Stimulated activated naive CD8-positive, alpha-beta T cell treated with anti-CD3 and anti-CD28 coated beads, Interleukin-15, amount 100 ng/mL, for 72 hours (primary cell): ENCODE measurements around the gene UNC5C.
A peak's percentile ranks its signal among the peaks of the same experiment; 100 is the strongest.

Experiments used
- ATAC-seq: fragments of 150-1000 bp; cut with Tn5 transposase; 2 replicates; pipeline ENCODE4 v1.10.0; 2021; ENCODE audit warnings: mild to moderate bottlenecking, moderate library complexity
- DNase-seq, 2 donors: peaks; one replicate each; pipeline ENCODE4 v3.0.0; 2021 to 2022
- H3K27ac Mint-ChIP-seq, 2 donors: one replicate each; pipeline ENCODE4 v1.8.0; 2022; ENCODE audit warnings: mild to moderate bottlenecking in 2 of 2, mixed read lengths in 2 of 2, moderate library complexity in 2 of 2
- H3K27me3 Mint-ChIP-seq: one replicate; pipeline ENCODE4 v1.8.0; 2022; ENCODE audit warnings: mixed read lengths
- H3K4me1 Mint-ChIP-seq: one replicate; pipeline ENCODE4 v1.8.0; 2022; ENCODE audit warnings: mild to moderate bottlenecking, mixed read lengths
- H3K4me3 Mint-ChIP-seq, 2 donors: one replicate each; pipeline ENCODE4 v1.8.0; 2022; ENCODE audit warnings: mild to moderate bottlenecking in 2 of 2, mixed read lengths in 2 of 2, moderate library complexity in 1 of 2
- H3K9me3 Mint-ChIP-seq, 2 donors: one replicate each; pipeline ENCODE4 v1.8.0; 2022; ENCODE audit warnings: mixed read lengths in 2 of 2

Gene UNC5C

DNA sequence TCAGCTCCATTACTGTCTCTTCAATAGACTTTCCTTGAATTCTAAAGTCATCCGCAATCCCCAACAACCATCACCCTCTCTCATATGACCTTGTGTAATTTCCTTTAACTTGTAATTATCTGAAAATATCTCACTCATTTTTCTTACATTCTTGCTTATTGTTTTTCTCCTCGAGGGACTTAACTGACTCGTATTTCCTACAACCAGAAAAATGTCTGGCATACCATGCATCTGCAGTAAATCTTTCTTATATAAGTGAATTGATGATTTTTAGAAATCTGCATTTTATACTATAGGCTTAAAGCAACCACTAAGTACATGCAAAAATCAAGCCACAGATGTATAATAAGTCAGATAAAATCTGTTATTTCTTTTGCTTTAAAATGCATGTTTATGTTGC lies 276.7 kb downstream of the UNC5C start:
- Mint-ChIP-seq H3K27me3 (no peaks in the 10 kb centered on the region), H3K27ac (no peak overlapping the region), H3K4me1 (no peaks in the 10 kb centered on the region), H3K9me3 (no peaks in the 10 kb centered on the region), H3K4me3 (no peak overlapping the region)
- no peak for ATAC-seq
- DNase-seq = no peak

- Mint-ChIP-seq H3K27me3 (no peaks in the 10 kb centered on the region), H3K27ac (no peak overlapping the region), H3K4me3 (no peak overlapping the region), H3K9me3 (no peaks in the 10 kb centered on the region), H3K4me1 (no peaks in the 10 kb centered on the region)
- ATAC-seq = no peak
- DNase-seq = no peak
These were observed 279.8 kb downstream of the UNC5C start for GRCh38 chr4:95268819-95269565.

GRCh38 chr4:95267081-95267480 lies 281.7 kb downstream of the UNC5C start:
- Mint-ChIP-seq H3K4me3 (no peak overlapping the region), H3K9me3 (no peaks in the 10 kb centered on the region), H3K4me1 (no peaks in the 10 kb centered on the region), H3K27ac (no peak overlapping the region), H3K27me3 (no peaks in the 10 kb centered on the region)
- no peak for ATAC-seq
- DNase-seq = no peak

DNA sequence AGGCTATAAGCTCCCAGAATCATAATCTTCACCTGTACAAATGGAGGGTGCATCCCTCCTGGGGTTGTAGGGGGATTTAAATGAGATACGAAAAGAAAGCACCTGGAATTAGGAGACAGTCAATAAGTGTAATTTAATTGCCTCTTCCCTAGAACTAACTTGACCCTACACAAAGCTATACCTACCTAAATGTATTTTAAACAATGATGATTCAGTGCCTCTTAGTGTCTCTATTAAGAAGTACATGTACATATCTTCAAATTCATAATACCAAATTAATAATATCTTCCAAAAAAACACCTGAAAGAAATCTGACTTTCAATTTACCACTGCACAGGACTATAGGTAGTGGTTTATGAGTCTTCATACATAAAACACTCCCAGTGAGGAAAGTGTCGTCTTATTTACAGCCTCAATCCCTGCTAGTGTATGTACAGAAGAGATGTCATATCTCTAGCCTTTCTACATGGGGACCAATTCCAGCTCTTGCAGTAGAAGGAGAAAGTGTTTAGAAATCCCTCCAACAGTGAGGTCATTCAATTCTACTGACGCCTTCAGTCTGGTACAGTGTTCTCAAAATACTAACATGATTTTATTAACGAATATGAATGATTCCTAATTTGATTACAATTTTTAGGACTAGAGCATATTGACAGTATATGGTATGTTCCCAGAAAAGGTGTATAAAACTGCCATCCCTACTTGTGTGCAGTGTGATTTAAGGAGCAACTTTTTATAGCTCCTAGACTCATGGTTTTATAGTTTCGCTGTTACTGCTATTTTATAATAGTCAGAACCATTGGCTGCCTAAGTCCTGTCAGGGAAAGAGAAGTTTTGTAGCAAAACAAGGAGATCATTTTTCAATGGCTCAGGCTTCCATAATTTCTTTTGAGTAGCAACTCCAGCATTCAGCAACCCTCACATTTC lies 282.7 kb downstream of the UNC5C start:
- Mint-ChIP-seq H3K4me1 (no peaks in the 10 kb centered on the region), H3K27ac (no peak overlapping the region), H3K9me3 (no peaks in the 10 kb centered on the region), H3K4me3 (no peak overlapping the region), H3K27me3 (no peaks in the 10 kb centered on the region)
- no peak for DNase-seq
- no peak for ATAC-seq

GRCh38 chr4:95264843-95265242 lies 283.9 kb downstream of the UNC5C start:
- H3K4me1 Mint-ChIP-seq = no peaks in the 10 kb centered on the region
- H3K27me3 Mint-ChIP-seq = no peaks in the 10 kb centered on the region
- no peak for DNase-seq
- H3K4me3 Mint-ChIP-seq = no peak overlapping the region
- no peak overlapping the region for H3K27ac Mint-ChIP-seq
- ATAC-seq = no peak
- H3K9me3 Mint-ChIP-seq = no peaks in the 10 kb centered on the region

GRCh38 chr4:95263960-95264359 lies 284.8 kb downstream of the UNC5C start:
- no peaks in the 10 kb centered on the region for H3K9me3 Mint-ChIP-seq
- ATAC-seq = no peak

DNA sequence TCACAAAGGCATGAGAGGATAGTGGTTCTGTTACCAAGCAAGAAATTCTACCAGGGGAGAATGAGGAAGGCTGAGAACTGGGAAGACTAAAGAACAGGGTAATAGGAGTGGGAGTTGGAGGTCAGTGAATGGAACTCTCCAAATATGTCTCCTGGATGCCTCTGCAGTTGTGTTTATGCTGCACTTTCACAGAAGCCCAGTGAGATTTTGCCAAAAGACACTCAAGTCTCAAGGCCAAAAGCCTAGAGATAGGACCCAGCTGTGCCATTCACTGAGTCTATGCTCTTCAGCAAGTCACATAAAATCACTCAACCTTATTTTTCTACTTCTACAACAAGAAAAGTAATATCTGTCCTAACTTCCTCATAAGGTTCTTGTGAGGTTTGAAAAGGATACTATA lies 285.4 kb downstream of the UNC5C start:
- Mint-ChIP-seq H3K27ac (no peak overlapping the region), H3K4me1 (no peaks in the 10 kb centered on the region), H3K27me3 (no peaks in the 10 kb centered on the region), H3K9me3 (no peaks in the 10 kb centered on the region), H3K4me3 (no peak overlapping the region)
- ATAC-seq (no peak), DNase-seq (no peak)

More at GRCh38 chr4:95263960-95264359, 284.8 kb downstream of the UNC5C start:
- no peak for DNase-seq
- Mint-ChIP-seq H3K4me3 (no peak overlapping the region), H3K27ac (no peak overlapping the region), H3K27me3 (no peaks in the 10 kb centered on the region), H3K4me1 (no peaks in the 10 kb centered on the region)

GRCh38 chr4:95256108-95256835 lies 292.5 kb downstream of the UNC5C start:
- Mint-ChIP-seq H3K27ac (no peak overlapping the region), H3K4me3 (no peak overlapping the region), H3K9me3 (no peaks in the 10 kb centered on the region), H3K4me1 (no peaks in the 10 kb centered on the region), H3K27me3 (no peaks in the 10 kb centered on the region)
- ATAC-seq (no peak), DNase-seq (no peak)

DNA sequence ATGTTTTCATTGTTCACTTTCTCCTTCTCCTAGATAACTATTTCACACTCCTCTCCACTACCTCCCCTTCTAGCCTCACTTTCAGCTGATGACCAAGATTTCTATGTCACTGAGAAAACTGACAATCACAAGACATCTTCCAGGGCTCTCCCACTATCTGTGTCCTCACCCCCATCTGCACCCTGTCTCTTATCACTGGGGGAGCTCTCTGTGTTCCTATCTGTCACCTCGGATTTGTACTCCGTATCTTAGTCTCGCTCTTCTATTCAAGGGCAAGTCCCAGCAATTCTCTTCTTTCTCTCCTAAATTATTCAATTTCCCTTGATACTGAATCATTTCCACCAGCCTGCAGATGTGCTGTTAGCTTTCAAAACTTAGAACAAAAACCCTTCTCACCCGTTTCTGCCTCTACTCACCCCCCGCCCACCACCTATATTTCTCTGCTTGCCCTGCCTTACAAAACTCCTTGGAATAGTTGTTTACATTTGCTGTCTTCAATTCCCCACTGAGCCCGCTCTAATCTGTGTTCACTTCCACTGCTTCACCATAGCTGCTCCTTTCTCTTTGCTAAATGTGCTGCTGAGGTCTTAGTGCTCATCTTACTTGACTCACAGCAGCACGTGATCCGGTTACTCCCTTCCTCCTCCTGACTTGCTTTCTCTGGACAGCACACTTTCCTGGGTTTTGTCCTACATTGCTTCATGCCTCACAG lies 293.2 kb downstream of the UNC5C start:
- no peak overlapping the region for H3K4me3 Mint-ChIP-seq
- ATAC-seq = no peak
- no peaks in the 10 kb centered on the region for H3K9me3 Mint-ChIP-seq
- no peaks in the 10 kb centered on the region for H3K27me3 Mint-ChIP-seq
- no peak for DNase-seq
- no peaks in the 10 kb centered on the region for H3K4me1 Mint-ChIP-seq
- H3K27ac Mint-ChIP-seq = no peak overlapping the region

- Mint-ChIP-seq H3K27ac (no peak overlapping the region), H3K4me3 (no peak overlapping the region), H3K4me1 (no peaks in the 10 kb centered on the region), H3K27me3 (no peaks in the 10 kb centered on the region), H3K9me3 (no peaks in the 10 kb centered on the region)
- DNase-seq (no peak), ATAC-seq (no peak)
These were observed 297.2 kb downstream of the UNC5C start for GRCh38 chr4:95251568-95251967.

DNA sequence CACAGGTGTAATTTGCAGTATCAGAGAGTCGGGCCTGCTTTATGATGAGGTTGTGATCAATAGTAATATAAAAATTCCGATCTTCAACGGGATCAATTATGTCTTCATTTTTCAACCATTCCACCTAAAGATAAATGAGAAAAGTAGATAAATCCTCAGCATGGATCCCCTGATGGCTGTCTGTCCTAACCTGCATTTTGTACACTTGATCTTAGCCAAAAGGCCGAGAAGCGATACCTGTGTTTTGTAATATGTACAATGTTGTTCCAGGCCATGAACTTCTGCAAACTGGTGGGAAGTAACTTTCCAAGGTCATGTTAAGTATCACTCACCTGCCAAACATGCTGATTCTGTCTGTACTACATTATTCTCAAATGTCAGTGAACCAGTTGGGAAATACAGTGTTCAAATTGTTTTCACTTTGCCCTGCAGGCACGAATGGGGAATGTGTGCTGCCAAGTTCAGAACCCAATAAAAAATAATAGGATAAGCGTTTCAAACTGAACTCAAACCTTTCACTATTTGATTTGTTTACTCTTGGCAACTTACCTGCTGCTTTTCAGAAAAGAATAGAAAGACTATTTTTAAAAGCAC lies 298.1 kb downstream of the UNC5C start:
- H3K4me3 Mint-ChIP-seq = no peak overlapping the region
- H3K4me1 Mint-ChIP-seq = no peaks in the 10 kb centered on the region
- ATAC-seq (no peak), DNase-seq (no peak)
- no peaks in the 10 kb centered on the region for H3K27me3 Mint-ChIP-seq
- H3K9me3 Mint-ChIP-seq = no peaks in the 10 kb centered on the region
- H3K27ac Mint-ChIP-seq = no peak overlapping the region

GRCh38 chr4:95249426-95250021 lies 299.2 kb downstream of the UNC5C start:
- ATAC-seq (peak; percentile 84), DNase-seq (no peak)
- Mint-ChIP-seq H3K27ac (peak overlapping the region in 1 of 2 donors; percentile 38), H3K27me3 (no peaks in the 10 kb centered on the region), H3K9me3 (no peaks in the 10 kb centered on the region), H3K4me1 (no peaks in the 10 kb centered on the region), H3K4me3 (no peak overlapping the region)

DNA sequence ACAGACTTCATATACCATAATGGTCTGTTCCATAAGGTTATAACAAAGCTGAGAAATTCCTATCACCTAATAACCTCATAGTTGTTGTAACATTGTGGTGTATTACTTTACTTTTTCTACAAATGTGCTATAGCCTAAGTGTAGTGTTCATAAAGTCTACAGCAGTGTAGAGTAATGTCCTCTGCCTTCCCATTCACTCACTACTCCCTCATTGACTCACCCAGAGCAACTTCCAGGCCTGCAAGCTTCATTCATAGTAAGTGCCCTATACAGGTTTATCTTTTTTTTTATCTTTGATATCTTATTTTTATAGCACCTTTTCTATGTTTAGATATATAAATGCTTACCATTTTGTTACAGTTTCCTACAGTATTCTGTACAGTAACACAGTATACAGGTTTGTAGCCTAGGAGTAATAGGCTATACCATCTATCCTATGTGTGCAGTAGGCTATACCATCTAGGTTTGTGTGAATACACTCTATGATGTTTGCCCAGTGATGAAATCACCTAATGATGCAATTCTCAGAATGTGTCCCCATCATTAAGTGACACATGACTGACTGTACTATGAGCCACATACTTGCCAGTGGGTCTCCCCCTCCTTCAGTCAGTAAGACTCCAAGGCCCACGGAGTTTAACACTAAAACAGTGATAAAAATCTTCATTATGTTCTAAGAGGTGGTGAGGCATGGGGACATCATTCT lies 299.9 kb downstream of the UNC5C start:
- no peaks in the 10 kb centered on the region for H3K9me3 Mint-ChIP-seq

DNA sequence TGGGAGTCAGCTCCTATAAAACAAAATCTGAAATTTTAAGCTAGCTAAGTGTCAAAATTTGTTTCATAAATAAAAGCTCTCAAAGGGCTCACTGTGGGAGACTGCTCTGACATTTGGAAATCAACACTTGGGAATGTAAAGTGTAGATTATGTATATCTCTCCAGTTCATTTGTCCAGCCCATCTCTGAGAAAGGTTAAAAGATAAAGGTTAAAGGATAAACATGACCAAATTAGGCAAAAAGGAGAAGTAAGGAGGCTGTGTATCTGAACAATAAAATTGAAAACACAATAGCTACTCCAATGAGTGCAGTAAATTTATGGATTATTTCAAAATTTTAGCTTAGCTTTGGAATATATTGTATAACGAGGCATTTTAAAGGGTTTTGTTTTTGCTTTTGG lies 304.9 kb downstream of the UNC5C start:
- no peaks in the 10 kb centered on the region for H3K27me3 Mint-ChIP-seq
- ATAC-seq (no peak), DNase-seq (no peak)
- H3K4me3 Mint-ChIP-seq = no peak overlapping the region
- H3K27ac Mint-ChIP-seq = no peak overlapping the region
- peaks cover under 1 to 8% of the 10 kb centered on the region in 2 donors for H3K9me3 Mint-ChIP-seq
- H3K4me1 Mint-ChIP-seq = no peaks in the 10 kb centered on the region

More for the DNA sequence above, 299.9 kb downstream of the UNC5C start:
- no peak overlapping the region for H3K4me3 Mint-ChIP-seq
- no peaks in the 10 kb centered on the region for H3K27me3 Mint-ChIP-seq
- ATAC-seq (peak; percentile 87), DNase-seq (peak in 1 of 2 donors; percentile 19)
- H3K4me1 Mint-ChIP-seq = no peaks in the 10 kb centered on the region
- peak overlapping the region in 1 of 2 donors; percentile 38 for H3K27ac Mint-ChIP-seq
